Right lobe of liver (tissue), 4 donors: Measurements from ENCODE around the gene BCAM.

Experiments
- POLR2A ChIP-seq: fragments of 450-650 bp; IDR thresholded peaks from one replicate; pipeline ENCODE4 v1.6.1; 2017; ENCODE audit warnings: antibody characterized with exemption, mild to moderate bottlenecking
- TF ChIP-seq, protein P1 (sequence below), 4 donors: fragments of 200-600 bp in 3 of 4; fragments of 450-650 bp in 1 of 4; IDR thresholded peaks; one replicate each; pipeline versions ENCODE4 v1.5.1 to v1.8.0; 2016 to 2022; ENCODE audit warnings: antibody characterized with exemption in 4 of 4, mild to moderate bottlenecking in 2 of 4
- donor health status: DM: no; HTN: no; CAD: no.
- donor health status: DM: no; HTN: no; CAD: no.
- donor health status: DM: no; HTN: yes; CAD: no.

DNA sequence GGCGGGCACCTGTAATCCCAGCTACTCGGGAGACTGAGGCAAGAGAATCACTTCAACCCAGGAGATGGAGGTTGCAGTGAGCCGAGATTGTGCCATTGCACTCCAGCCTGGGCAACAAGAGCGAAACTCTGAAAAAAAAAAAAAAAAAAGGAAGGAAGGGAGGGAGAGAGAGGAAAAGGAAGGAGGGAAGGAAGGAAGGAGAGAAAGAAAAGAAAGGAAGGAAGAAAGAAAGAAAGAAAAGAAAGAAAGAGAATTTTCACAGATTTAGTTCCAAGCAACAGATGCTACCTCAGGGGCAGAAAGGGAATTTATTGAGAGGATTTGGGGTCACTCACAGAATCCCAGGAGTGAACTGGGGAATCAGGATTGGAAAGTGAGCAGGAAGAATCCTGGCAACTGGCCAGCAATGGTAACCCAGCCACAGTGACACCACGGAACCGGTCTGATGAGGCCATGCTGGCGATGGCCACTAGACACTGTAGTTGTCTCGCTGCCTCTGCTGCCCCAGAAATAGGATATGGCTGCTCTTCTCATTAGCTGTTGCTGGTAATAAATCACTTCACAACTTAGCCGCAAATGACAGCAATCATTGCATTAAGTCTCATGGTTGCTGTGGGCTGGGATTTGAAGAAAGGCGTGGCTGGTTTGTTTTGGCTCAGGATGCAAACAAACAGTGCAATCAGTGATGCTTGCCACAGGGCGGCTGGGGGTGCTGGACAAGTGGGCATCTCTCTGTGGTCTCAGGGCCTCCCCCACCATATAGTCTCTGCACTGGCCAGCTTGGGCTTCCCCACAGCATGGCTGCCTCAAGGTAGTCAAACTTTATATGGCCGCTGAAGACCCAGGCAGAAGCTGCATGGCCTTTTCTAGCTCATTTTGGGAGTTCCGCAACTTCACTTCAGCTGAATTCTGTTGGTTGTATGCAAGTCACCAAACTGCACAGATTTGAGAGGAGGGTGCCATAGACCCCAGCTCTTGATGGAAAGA lies 5.2 kb upstream of the BCAM start:
- TF ChIP-seq, protein P1, sequence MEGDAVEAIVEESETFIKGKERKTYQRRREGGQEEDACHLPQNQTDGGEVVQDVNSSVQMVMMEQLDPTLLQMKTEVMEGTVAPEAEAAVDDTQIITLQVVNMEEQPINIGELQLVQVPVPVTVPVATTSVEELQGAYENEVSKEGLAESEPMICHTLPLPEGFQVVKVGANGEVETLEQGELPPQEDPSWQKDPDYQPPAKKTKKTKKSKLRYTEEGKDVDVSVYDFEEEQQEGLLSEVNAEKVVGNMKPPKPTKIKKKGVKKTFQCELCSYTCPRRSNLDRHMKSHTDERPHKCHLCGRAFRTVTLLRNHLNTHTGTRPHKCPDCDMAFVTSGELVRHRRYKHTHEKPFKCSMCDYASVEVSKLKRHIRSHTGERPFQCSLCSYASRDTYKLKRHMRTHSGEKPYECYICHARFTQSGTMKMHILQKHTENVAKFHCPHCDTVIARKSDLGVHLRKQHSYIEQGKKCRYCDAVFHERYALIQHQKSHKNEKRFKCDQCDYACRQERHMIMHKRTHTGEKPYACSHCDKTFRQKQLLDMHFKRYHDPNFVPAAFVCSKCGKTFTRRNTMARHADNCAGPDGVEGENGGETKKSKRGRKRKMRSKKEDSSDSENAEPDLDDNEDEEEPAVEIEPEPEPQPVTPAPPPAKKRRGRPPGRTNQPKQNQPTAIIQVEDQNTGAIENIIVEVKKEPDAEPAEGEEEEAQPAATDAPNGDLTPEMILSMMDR (IDR thresholded peaks at IDR 0.05) = no peak
- TF ChIP-seq POLR2A = no peak
